Pancreas (tissue), 10 donors: ENCODE measurements around the gene LST1. TPM values are rescaled to one million over a fixed set of nuclear protein-coding genes. Genes with fewer than 3 reads are reported as not detected.
"Not testable (repeated sequence)": the region's sequence is repeated elsewhere in the genome, so short reads cannot be mapped to it uniquely, and the experiment has no call there.

ENCODE experiments used
- ATAC-seq, 4 donors: fragments of 200-7000 bp; cut with Tn5 transposase; one replicate each; pipeline versions ENCODE4 v1.8.0 to v1.9.1; 2020; ENCODE audit warnings: mild to moderate bottlenecking in 4 of 4, moderate library complexity in 4 of 4
- DNase-seq, 6 donors: peaks; one replicate each; pipeline ENCODE4 v3.0.0-alpha.2; 2020
- FAIRE-seq: peaks from 2 replicates; lab custom pipeline; 2012; peaks lifted over from hg19 to GRCh38; lab: Jason Lieb, UNC
- H3K27ac ChIP-seq, 4 donors: fragments of 200-600 bp; sonication (generic); 1 replicate in 3 of 4; 2 replicates in 1 of 4; pipeline versions ENCODE4 v1.5.0 to v1.8.0; 2020
- H3K27me3 ChIP-seq, 4 donors: fragments of 200-600 bp; one replicate each; pipeline ENCODE4 v1.8.0; 2021
- H3K36me3 ChIP-seq, 3 donors: fragments of 200-600 bp; sonication (generic) in 1 of 3; one replicate each; pipeline versions ENCODE4 v1.5.0 to v1.8.0; 2020 to 2021
- H3K4me1 ChIP-seq, 3 donors: fragments of 200-600 bp; one replicate each; pipeline ENCODE4 v1.8.0; 2021
- H3K4me3 ChIP-seq, 4 donors: fragments of 200-600 bp; sonication (generic) in 2 of 4; one replicate each; pipeline versions ENCODE4 v1.5.0 to v1.8.0; 2020 to 2021
- H3K9me3 ChIP-seq, 4 donors: fragments of 200-600 bp; one replicate each; pipeline ENCODE4 v1.8.0; 2021
- CTCF ChIP-seq, 4 donors: fragments of 200-600 bp; sonication (generic) in 3 of 4; IDR thresholded peaks; one replicate each; pipeline versions ENCODE4 v1.5.0 to v1.8.0; 2021; ENCODE audit warnings: antibody characterized with exemption in 4 of 4
- WGBS, 2 donors: extraction: QIAGEN DNeasy Blood & Tissue Kit; methylation state at CpG; one replicate each; pipeline ENCODE4 v1.1.7; 2013; 5-methylcytosine and 5-hydroxymethylcytosine counted together
- intact Hi-C, 3 donors: fragments of 100-400 bp; cut with DNase I; formaldehyde crosslinking; loops; one replicate each; pipeline versions ENCODE4 v1.11.1 to v1.14.2; 2022
- polyA plus RNA-seq, 2 donors: library from polyadenylated mRNA; stranded (reverse); fragments of 200-250 nt; gene quantifications; one replicate each; pipeline ENCODE4 v1.2.3, GENCODE V29; 2013
- total RNA-seq, 6 donors: library from RNA; stranded (reverse); fragmentation: NEBNext Ultra II Directional in 4 of 6; extraction: Animal tissue kit (Norgen Biotek cat#: 25700) in 4 of 6; gene quantifications; one replicate each; pipeline versions ENCODE4 v1.2.1 to v1.2.4, GENCODE V29; 2021 to 2023
- donor health status: healthy with polysubstance abuse.
- donor health status: DM: no; HTN: no; CAD: no; lungs with moderate emphysema.
- donor health status: DM: no; HTN: no; CAD: no.
- donor health status: control.
- donor health status: control.
- donor health status: Bipolar disorder and iron deficiency.
- donor health status: DM: yes; HTN: yes; CAD: no.
- donor health status: DM: no; HTN: no; CAD: no.
- donor health status: DM: no; HTN: no; CAD: no.
- donor health status: DM: yes; HTN: yes; CAD: no.

The LST1 gene
- total and polyA plus RNA-seq, 8 donors = 0.56 to 12.9 (median 4.7) TPM

DNA sequence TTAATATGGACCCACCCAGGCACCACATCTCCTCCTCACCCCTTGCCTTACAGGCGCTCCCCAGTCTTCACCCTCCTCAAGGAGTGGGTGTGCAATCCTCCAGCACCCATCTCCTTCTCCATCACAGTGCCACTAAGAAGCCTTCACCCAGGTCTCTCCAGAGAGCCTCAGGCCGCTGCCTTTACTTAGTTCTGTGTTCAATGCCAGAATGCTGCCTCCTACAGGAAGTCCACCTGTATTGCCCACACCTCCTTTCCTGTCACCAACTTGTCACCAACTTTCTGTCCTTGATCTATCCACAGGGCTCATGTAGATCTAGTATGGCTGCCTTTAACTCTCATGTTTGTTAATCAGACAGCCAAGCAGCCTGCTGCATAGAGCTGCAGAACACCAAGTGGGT is 586 bp upstream of the LST1 start:
- WGBS, 2 donors = 62 to 64% methylated on average over 2 of the region's 2 CpGs
- Histone ChIP-seq H3K9me3 (no peaks in the 10 kb centered on the region), H3K27me3 (no peaks in the 10 kb centered on the region), H3K4me1 (peaks cover 0 to 6% (median 2%) of the 10 kb centered on the region in 3 donors), H3K27ac (peak overlapping the region in 2 of 4 donors; percentile 8 to 17), H3K4me3 (no peak overlapping the region), H3K36me3 (no peaks in the 10 kb centered on the region)
- DNase-seq = no peak
- no peak for FAIRE-seq
- intact Hi-C loops = no loop called here
- no peak for ATAC-seq
- TF ChIP-seq CTCF (IDR thresholded peaks at IDR 0.05) = no peak

- Histone ChIP-seq H3K9me3 (no peaks in the 10 kb centered on the region), H3K27ac (peak overlapping the region in 1 of 4 donors; percentile 27), H3K27me3 (no peaks in the 10 kb centered on the region), H3K4me3 (peak overlapping the region in 1 of 4 donors; percentile 14), H3K4me1 (peaks cover 0 to 5% (median 0%) of the 10 kb centered on the region in 3 donors), H3K36me3 (no peaks in the 10 kb centered on the region)
- FAIRE-seq (no peak), ATAC-seq (peak in 3 of 4 donors; percentile 20 to 67 (median 45)), DNase-seq (peak in 1 of 6 donors; percentile 32)
- 36 to 39% methylated on average over 9 of the region's 9 CpGs for WGBS, 2 donors
- intact Hi-C loops = no loop called here
- TF ChIP-seq CTCF (IDR thresholded peaks at IDR 0.05) = no peak
Observed at GRCh38 chr6:31586599-31587281, 663 bp downstream of the LST1 start.

- DNase-seq (no peak), FAIRE-seq (no peak), ATAC-seq (no peak)
- no peaks in the 10 kb centered on the region for H3K9me3 ChIP-seq
- H3K27me3 ChIP-seq = no peaks in the 10 kb centered on the region
- no peaks in the 10 kb centered on the region for H3K36me3 ChIP-seq
- intact Hi-C loops = no loop called here
- peak overlapping the region in 1 of 4 donors; percentile 11 for H3K27ac ChIP-seq
- TF ChIP-seq CTCF (IDR thresholded peaks at IDR 0.05) = no peak
- WGBS, 2 donors = 59 to 60% methylated on average over 12 of the region's 12 CpGs
- peak overlapping the region in 1 of 4 donors; percentile 14 for H3K4me3 ChIP-seq
- H3K4me1 ChIP-seq = no peaks in the 10 kb centered on the region
Observed at GRCh38 chr6:31587791-31588777, 2.0 kb downstream of the LST1 start.

DNA sequence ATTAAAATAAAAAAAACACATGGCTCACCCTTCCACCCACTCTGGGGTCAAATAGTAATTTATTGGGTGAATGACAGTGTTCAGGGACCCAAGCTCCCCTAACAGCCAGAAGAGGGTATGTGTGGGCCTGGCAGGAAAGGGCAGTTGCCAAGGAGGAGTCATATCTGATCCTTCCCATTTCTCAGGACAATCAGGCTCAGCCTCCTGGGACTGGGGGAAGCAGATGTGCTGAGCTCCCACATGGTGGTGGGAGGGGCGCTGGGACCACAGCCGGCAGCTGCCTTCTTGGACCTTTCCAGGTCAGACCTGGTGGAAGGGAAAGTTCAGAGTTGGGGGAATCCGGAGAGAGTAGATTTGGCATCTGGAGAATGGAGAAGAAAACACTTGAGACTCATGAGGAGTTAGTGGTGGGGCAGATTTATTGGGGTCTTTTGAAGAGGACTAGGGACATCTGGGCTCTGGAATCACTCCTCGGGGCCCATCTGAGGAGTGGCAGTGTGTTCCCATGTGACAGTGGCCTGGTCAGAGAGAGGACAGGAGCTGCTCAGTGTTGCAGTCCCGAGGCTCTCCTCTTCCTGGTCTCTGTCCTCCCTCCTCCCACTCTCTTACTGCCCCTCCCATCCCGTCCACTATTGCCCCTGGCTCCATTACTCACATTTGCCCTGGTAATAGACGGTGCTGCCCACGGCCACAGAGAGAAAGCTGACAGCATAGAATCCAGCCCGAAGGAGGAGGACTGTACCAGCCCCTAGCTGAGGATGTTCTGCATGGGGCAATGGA is 3.0 kb downstream of the LST1 start:
- 44 to 46% methylated on average over 9 of the region's 9 CpGs for WGBS, 2 donors
- no peak for FAIRE-seq
- H3K9me3 ChIP-seq = no peaks in the 10 kb centered on the region

GRCh38 chr6:31590691-31591090 is 4.6 kb downstream of the LST1 start:
- WGBS, 2 donors = 67 to 68% methylated on average over 5 of the region's 5 CpGs

More for the DNA sequence above, 3.0 kb downstream of the LST1 start:
- H3K36me3 ChIP-seq = no peaks in the 10 kb centered on the region
- no peak overlapping the region for H3K4me3 ChIP-seq
- no peaks in the 10 kb centered on the region for H3K27me3 ChIP-seq
- no peaks in the 10 kb centered on the region for H3K4me1 ChIP-seq
- ATAC-seq = no peak
- no peak for TF ChIP-seq CTCF (IDR thresholded peaks at IDR 0.05)
- intact Hi-C loops = no loop called here
- no peak for DNase-seq
- no peak overlapping the region for H3K27ac ChIP-seq

More at GRCh38 chr6:31590691-31591090, 4.6 kb downstream of the LST1 start:
- intact Hi-C loops, FAIRE-seq, H3K4me1 ChIP-seq, H3K27me3 ChIP-seq, ATAC-seq, DNase-seq, H3K9me3 ChIP-seq, H3K4me3 ChIP-seq, H3K27ac ChIP-seq, H3K36me3 ChIP-seq: not testable (repeated sequence)
